OCI-LY3 (cell line): ENCODE results near the gene CNDP1.

Experiments used
- EZH2phosphoT487 ChIP-seq: fragments of 200-600 bp; shearing (Covaris generic); IDR thresholded peaks from 2 replicates; pipeline ENCODE4 v1.6.1; 2018; ENCODE audit warnings: antibody characterized with exemption, mixed run types, low read depth
- TF ChIP-seq, protein P1 (sequence below): fragments of 200-600, 300-600 bp; sonication (generic); IDR thresholded peaks from 2 replicates; pipeline ENCODE4 v1.5.1; 2014; ENCODE audit warnings: antibody characterized with exemption, low read length, low read depth

DNA sequence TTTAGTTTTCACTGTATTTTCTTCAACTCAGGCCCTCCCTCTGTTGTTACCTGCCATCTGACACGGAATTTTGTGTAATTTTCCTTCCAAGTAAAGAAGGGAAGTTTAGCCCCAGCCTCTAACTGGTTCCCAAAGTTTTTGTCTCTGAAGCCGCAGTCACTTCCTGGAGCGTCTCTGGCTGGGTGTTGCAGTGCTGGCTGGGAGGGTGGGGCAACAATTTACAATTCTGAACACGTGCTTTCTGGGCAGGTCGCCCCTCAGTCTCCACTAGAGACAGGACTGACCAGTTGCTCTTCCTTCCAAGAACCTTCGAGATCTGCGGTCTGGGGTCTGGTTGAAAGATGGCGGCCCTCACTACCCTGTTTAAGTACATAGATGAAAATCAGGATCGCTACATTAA lies 34.7 kb upstream of the CNDP1 start:
- TF ChIP-seq, protein P1, sequence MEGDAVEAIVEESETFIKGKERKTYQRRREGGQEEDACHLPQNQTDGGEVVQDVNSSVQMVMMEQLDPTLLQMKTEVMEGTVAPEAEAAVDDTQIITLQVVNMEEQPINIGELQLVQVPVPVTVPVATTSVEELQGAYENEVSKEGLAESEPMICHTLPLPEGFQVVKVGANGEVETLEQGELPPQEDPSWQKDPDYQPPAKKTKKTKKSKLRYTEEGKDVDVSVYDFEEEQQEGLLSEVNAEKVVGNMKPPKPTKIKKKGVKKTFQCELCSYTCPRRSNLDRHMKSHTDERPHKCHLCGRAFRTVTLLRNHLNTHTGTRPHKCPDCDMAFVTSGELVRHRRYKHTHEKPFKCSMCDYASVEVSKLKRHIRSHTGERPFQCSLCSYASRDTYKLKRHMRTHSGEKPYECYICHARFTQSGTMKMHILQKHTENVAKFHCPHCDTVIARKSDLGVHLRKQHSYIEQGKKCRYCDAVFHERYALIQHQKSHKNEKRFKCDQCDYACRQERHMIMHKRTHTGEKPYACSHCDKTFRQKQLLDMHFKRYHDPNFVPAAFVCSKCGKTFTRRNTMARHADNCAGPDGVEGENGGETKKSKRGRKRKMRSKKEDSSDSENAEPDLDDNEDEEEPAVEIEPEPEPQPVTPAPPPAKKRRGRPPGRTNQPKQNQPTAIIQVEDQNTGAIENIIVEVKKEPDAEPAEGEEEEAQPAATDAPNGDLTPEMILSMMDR: no peak
- no peak for TF ChIP-seq EZH2phosphoT487
